Gastroesophageal sphincter (tissue), 3 donors: ENCODE measurements around the gene CEP164.

Source experiments
- CTCF ChIP-seq, 4 experiments: fragments of 200-600 bp in 2 of 4; fragments of 450-650 bp in 2 of 4; sonication (generic) in 1 of 4; IDR thresholded peaks; one replicate each; pipeline ENCODE4 v1.5.1; 2017 to 2019; ENCODE audit warnings: antibody characterized with exemption in 4 of 4, mild to moderate bottlenecking in 2 of 4, moderate library complexity in 2 of 4
- EP300 ChIP-seq: sonication (generic); formaldehyde crosslinking; IDR thresholded peaks from one replicate; pipeline ENCODE4 v1.6.1; 2017; ENCODE audit warnings: antibody characterized with exemption, mild to moderate bottlenecking

DNA sequence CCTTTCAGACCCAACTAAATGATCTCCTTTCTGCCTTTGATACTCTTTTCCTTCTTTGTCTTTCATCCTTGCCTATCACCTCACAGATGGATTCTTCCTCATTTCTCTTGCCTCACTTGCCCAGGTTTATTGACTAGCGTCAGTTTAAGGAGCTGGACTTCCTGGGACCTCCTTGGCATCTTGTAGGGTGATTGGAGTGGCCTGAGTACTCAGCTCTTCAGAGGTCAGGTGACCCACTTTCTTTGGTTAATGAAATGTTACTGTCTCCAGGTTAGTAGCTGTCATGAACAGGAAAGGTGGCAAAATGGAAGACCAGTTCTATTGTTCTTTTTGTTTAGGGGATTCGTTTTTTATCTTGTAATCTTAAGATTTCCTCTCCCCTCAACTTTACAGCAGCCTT is 41.1 kb upstream of the CEP164 start:
- no peak for TF ChIP-seq EP300
- no peak for TF ChIP-seq CTCF (IDR thresholded peaks at IDR 0.05)
